ENCODE results near the gene GABRB1.

Gene GABRB1

DNA sequence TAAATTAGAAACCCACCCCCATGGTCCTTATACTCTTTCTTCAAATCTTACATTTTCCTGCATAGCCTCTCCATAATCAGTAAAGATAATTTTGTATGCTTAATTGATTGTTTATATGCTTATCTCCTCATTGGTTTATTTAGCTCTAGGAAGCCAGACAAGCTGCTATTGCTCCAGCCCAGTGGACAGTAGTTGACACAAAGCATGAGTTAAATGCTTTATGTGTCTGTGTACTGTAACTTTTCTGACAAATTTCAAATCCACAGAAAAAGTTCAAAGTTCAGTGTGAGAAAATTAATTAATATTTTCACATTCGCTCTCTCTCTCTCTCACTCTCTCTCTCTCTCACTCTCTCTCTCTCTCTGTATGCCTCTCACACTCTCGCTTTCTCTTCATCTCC, 181.7 kb downstream of the GABRB1 start:
- Histone ChIP-seq H3F3A (ENCODE audit: insufficient read depth, low read length) (no peaks in the 10 kb centered on the region), H3K4me3 (ENCODE audit: low read depth, low read length, poor library complexity, severe bottlenecking) (no peak overlapping the region), H4K20me1 (ENCODE audit: insufficient read depth, low read length) (no peaks in the 10 kb centered on the region), H3K4me1 (ENCODE audit: insufficient read depth, low read length, severe bottlenecking) (no peaks in the 10 kb centered on the region), H3K36me3 (ENCODE audit: insufficient read depth, low read length) (no peaks in the 10 kb centered on the region), H3K9me3 (ENCODE audit: low read length) (no peaks in the 10 kb centered on the region), H3K4me2 (ENCODE audit: low read length) (no peak overlapping the region), H3K9ac (ENCODE audit: low read length) (no peak overlapping the region), H3K27ac (ENCODE audit: low read depth, low read length, poor library complexity, severe bottlenecking) (no peak overlapping the region), H2AFZ (ENCODE audit: low read length) (no peak overlapping the region), H3K27me3 (ENCODE audit: insufficient read depth, low read length) (no peaks in the 10 kb centered on the region), H3K9me2 (ENCODE audit: low read depth, low read length) (no peaks in the 10 kb centered on the region), H3K79me2 (ENCODE audit: insufficient read depth, low read length) (no peaks in the 10 kb centered on the region)
- TF ChIP-seq CTCF (IDR thresholded peaks at IDR 0.05; ENCODE audit: low read length) (no peak), EZH2 (IDR thresholded peaks at IDR 0.05; ENCODE audit: borderline replicate concordance, low read length) (no peak)

- Histone ChIP-seq H3K9me3 (ENCODE audit: low read length) (no peaks in the 10 kb centered on the region), H3K27ac (ENCODE audit: low read depth, low read length, poor library complexity, severe bottlenecking) (no peak overlapping the region), H3K27me3 (ENCODE audit: insufficient read depth, low read length) (no peaks in the 10 kb centered on the region), H3K79me2 (ENCODE audit: insufficient read depth, low read length) (no peaks in the 10 kb centered on the region), H3K4me3 (ENCODE audit: low read depth, low read length, poor library complexity, severe bottlenecking) (no peak overlapping the region), H3K9ac (ENCODE audit: low read length) (no peak overlapping the region), H3K9me2 (ENCODE audit: low read depth, low read length) (no peaks in the 10 kb centered on the region), H3K4me1 (ENCODE audit: insufficient read depth, low read length, severe bottlenecking) (no peaks in the 10 kb centered on the region), H3K4me2 (ENCODE audit: low read length) (no peak overlapping the region), H4K20me1 (ENCODE audit: insufficient read depth, low read length) (no peaks in the 10 kb centered on the region), H3K36me3 (ENCODE audit: insufficient read depth, low read length) (no peaks in the 10 kb centered on the region), H3F3A (ENCODE audit: insufficient read depth, low read length) (no peaks in the 10 kb centered on the region), H2AFZ (ENCODE audit: low read length) (no peak overlapping the region)
- TF ChIP-seq CTCF (IDR thresholded peaks at IDR 0.05; ENCODE audit: low read length) (no peak), EZH2 (IDR thresholded peaks at IDR 0.05; ENCODE audit: borderline replicate concordance, low read length) (no peak)
Measured at GRCh38 chr4:47213539-47213938, 182.2 kb downstream of the GABRB1 start.

- Histone ChIP-seq H2AFZ (ENCODE audit: low read length) (no peak overlapping the region), H3K9me3 (ENCODE audit: low read length) (no peaks in the 10 kb centered on the region), H3K4me3 (ENCODE audit: low read depth, low read length, poor library complexity, severe bottlenecking) (no peak overlapping the region), H3F3A (ENCODE audit: insufficient read depth, low read length) (no peaks in the 10 kb centered on the region), H3K79me2 (ENCODE audit: insufficient read depth, low read length) (no peaks in the 10 kb centered on the region), H3K9ac (ENCODE audit: low read length) (no peak overlapping the region), H3K4me1 (ENCODE audit: insufficient read depth, low read length, severe bottlenecking) (no peaks in the 10 kb centered on the region), H4K20me1 (ENCODE audit: insufficient read depth, low read length) (no peaks in the 10 kb centered on the region), H3K36me3 (ENCODE audit: insufficient read depth, low read length) (no peaks in the 10 kb centered on the region), H3K9me2 (ENCODE audit: low read depth, low read length) (no peaks in the 10 kb centered on the region), H3K27ac (ENCODE audit: low read depth, low read length, poor library complexity, severe bottlenecking) (no peak overlapping the region), H3K27me3 (ENCODE audit: insufficient read depth, low read length) (no peaks in the 10 kb centered on the region), H3K4me2 (ENCODE audit: low read length) (no peak overlapping the region)
- no peak for TF ChIP-seq CTCF (IDR thresholded peaks at IDR 0.05; ENCODE audit: low read length)
- TF ChIP-seq EZH2 (IDR thresholded peaks at IDR 0.05; ENCODE audit: borderline replicate concordance, low read length) = no peak
Measured at GRCh38 chr4:47213971-47214370, 182.6 kb downstream of the GABRB1 start.
